Activated CD8-positive, alpha-beta memory T cell treated with anti-CD3 and anti-CD28 coated beads for 36 hours (primary cell): ENCODE results near the gene PAX3. TPM values are rescaled to one million over a fixed set of nuclear protein-coding genes. Genes with fewer than 3 reads are reported as not detected.

Experiments
- CTCF ChIA-PET: fragments of 350-600 bp; sonication (Branson Sonifier 250); formaldehyde crosslinking; loops from one replicate; lab custom pipeline; 2021; ENCODE audit warnings: antibody characterized with exemption; lab: Charles Lee
- POLR2A ChIA-PET: fragments of 350-600 bp; sonication (Branson Sonifier 250); formaldehyde crosslinking; loops from one replicate; lab custom pipeline; 2021; ENCODE audit warnings: antibody characterized with exemption; lab: Charles Lee
- total RNA-seq, 2 experiments: library from RNA; stranded (reverse); gene quantifications; one replicate each; pipeline ENCODE4 v1.2.3, GENCODE V29; 2021

PAX3 gene
- total RNA-seq, 2 experiments from 2014 or later: not detected

- CTCF ChIA-PET: no interaction called here
- POLR2A ChIA-PET: no interaction called here
Observed at GRCh38 chr2:222311978-222312738, 13.4 kb upstream of the PAX3 start.

DNA sequence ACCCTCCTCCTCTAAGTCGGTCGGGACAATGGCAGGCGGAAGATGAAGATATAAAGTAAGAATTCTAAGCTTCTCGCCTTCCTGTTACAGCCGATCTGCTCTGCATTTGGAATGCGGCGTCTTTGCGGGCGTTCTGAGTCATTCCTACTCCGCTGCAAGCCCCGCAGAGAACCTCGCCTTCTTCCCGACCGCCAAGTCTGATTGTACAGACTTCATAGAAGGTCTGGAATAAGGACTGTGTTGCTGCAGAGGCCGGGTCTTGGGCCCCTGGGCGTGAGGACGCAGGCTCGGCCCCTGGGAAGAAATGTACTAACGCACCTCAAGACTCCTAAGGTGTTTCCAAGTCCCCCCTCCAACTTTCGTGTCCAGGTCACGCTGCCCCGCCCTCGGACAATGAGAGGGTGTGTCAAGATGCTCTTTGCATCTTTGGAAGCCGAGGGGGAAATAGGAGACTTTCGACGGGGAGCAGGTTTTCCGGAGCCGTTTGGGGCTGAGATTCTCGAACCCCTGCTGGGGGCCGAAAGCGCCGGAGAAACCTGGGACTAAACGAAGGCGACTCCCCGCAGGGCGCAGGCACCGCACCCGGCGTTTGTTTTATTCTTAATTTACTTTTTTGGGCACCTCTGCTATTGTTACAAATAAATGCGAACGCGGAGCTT, 12.7 kb upstream of the PAX3 start:
- CTCF ChIA-PET: no interaction called here
- POLR2A ChIA-PET: no interaction called here

DNA sequence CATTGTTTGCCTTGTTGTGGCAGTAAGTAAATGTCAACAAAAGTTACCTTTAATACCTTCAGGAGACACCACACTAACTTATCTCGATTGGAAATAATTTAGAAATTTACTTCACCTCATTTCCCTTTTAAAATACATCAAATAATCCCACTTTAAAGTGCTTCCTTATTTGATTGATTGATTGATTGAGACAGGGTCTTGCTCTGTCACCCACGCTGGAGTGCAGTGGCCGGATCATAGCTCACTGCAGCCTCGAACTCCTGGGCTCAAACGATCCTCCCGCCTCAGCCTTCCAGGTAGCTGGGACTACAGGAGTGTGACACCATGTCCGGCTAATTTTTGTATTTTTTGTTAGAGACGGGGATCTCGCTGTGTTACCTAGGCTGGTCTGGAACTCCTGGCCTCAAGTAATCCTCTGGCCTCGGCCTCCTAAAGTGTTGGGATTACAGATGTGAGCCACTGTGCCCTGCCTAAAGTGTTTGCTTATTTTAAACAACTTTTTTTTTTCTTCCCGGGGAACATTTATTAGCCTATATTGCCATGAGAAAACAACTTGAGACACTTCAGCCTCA, 12.0 kb upstream of the PAX3 start:
- POLR2A ChIA-PET: no interaction called here
- CTCF ChIA-PET: no interaction called here

GRCh38 chr2:222309766-222310165, 11.0 kb upstream of the PAX3 start:
- POLR2A ChIA-PET: no interaction called here
- CTCF ChIA-PET: interaction anchor here (0.6 kb wide), 1 partner anchor 9 kb away, joined by 4 read pairs; no protein-coding TSS in a partner anchor

- POLR2A ChIA-PET: no interaction called here
- CTCF ChIA-PET: no interaction called here
Observed at GRCh38 chr2:222309361-222309760, 10.6 kb upstream of the PAX3 start.

DNA sequence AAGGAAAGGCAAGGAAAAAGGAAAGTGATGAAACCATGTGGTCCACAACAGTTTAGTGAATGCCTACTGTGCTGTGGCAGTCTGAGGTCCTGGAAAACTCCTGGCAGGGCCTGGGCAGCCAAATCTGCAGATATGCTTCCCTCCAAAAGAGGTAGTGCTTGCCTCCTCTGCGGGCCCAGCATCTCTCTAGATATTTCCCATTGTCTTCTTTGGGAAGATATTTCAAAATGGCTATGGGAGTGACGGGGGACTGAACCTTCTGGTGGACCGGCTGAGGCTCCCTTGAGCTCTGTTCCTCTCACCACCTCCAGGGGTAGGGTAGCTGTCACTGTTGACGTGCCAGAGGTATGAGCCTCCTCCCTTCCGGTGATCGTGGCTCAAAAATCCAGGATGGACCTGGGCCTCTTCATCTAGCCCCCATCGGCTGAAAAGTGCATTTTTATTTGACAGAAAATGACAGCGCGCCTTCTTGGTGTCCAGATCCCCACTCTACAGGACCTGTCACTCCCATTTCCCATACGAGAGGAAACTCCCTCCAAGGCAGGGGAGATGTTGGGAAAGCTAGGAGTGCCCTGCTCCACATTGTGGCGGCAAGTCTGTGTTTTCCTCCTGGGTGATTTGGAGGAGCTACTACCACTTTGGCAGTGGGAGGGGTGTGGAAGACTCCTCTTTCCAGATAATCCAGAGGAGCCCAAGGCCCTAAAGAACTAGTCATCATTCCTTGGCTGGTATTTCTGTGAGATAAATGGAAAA, 9.4 kb upstream of the PAX3 start:
- ChIA-PET POLR2A (no interaction called here), CTCF (interaction anchor here (1.4 kb wide), 1 partner anchor 149 kb away, joined by 3 read pairs; no protein-coding TSS in a partner anchor)

- ChIA-PET CTCF (interaction anchor here (1.4 kb wide), 1 partner anchor 150 kb away, joined by 3 read pairs; no protein-coding TSS in a partner anchor), POLR2A (no interaction called here)
Observed at GRCh38 chr2:222307143-222307756, 8.5 kb upstream of the PAX3 start.

- ChIA-PET CTCF (interaction anchor here (1.4 kb wide), 1 partner anchor 150 kb away, joined by 3 read pairs; no protein-coding TSS in a partner anchor), POLR2A (no interaction called here)
Observed at GRCh38 chr2:222306393-222307142, 7.8 kb upstream of the PAX3 start.

DNA sequence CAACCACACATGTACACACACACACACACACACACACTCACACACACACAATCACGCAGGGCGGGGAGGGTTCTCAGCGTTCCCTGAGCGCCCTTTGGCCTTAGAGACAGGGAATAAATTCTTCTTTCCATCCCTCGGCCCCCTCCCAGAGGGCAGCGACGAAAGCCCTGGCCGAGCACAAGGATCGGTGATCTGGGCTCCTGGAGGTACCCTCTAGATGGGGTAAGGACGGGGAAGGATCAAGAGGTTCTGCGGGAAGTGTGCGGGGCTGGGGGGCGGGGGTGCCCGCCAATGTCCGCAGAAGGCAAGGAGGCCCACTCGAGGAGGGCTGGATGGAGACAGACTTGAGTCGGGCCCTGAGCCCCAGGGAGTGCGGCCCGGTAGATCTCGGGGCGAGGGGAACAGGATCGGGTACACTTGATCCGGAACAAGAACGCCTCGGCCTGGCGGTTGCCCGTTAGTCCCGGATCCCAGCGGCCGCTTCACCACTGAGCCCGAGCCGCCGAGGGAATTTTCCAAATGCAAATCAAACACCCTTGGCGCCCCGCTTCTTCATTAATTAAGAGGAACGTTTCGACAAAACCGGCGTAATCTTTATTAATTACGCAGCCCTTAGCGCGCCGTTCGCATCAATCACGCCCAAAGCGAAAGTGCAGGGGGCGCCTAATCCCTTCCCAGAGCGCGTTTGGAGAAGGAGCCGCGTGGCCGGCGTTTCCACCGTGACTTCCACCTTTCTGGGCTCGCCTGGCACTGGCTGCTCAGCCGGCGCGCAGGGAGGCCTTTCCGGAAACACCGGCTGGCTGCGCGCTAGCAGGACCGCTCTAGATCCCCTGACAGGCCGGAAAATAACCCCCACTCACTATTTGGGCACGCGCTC, 7.0 kb upstream of the PAX3 start:
- ChIA-PET POLR2A (no interaction called here), CTCF (interaction anchor here (0.7 kb wide), 1 partner anchor 18 kb away, joined by 3 read pairs; no protein-coding TSS in a partner anchor)

DNA sequence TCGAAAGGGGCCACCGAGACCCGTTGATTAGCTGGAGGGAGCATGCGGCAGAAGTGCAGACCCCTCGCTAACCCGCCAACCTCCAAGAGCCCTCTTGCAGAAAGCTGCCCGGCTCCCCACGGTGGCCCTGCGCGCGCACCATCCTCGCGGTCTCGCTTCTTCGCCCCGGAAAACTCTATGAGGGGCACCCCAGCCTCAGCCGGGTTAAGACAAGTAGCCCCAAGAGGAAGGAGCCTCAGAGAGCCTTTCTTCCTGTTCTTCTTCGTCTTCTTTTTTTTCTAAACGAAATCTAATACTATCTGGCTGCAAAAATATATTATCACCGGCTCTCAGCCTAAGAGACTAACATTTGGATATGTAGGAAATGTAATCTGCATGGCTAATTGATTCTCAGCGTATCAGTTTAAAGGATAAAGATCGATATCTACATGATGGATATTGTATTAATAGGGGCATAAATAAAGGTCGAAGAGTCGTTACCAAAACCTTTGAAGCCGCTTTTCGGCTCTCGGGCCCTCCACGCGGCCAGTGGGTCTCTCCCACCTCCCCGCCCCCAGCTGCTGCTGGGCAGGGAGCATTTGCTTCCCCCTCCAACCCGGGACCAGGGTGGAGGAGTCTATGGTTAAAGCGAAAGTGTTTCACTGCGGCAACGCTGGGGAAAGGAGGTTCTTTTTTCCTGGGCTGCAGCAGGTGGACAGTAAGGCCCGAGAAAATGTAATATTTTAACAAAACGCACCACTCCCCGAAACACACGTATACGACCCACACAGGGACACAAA, 6.1 kb upstream of the PAX3 start:
- CTCF ChIA-PET: interaction anchor here (0.7 kb wide), 1 partner anchor 18 kb away, joined by 3 read pairs; no protein-coding TSS in a partner anchor
- POLR2A ChIA-PET: no interaction called here

- ChIA-PET POLR2A (no interaction called here), CTCF (no interaction called here)
Observed at GRCh38 chr2:222303828-222304736, 5.3 kb upstream of the PAX3 start.

DNA sequence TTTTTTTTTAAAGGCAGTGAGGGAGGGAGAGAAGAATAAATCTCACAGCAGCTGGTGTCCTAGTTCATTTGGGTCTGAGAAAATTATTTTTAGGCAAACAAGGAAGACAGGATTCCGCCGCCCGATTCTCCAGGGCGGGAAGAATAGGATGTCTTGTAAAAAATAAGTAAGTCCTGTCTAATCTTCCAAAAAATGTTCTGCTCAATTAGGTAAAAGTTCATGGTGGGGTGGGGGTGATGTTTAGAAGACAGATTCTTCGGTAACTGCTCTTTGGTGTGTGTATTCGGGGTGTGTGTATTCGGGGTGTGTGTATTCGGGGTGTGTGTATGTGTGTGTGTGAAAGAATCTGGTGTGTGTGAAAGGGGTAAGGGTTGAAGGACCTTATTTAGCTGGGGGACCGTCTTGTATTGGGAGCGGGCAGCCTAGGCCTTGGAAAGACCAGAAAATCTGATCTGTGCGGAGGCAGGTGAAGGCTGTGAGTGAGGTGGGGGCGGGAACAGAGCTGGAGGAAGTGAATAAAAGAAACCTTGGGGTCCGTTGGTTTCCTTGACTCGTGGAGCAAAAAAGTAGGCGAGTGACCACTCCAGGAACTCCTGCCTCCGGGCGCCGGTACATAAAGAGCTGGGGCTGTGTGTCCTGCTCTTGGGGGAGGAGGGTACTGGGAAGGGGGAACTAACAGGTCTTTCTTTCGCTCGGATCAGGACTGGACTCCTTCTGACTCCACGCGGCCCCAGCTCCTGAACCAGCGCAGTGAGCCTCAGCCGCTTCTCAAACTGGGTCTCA, 4.4 kb upstream of the PAX3 start:
- ChIA-PET POLR2A (no interaction called here), CTCF (no interaction called here)

GRCh38 chr2:222302178-222303018, 3.6 kb upstream of the PAX3 start:
- POLR2A ChIA-PET: no interaction called here

DNA sequence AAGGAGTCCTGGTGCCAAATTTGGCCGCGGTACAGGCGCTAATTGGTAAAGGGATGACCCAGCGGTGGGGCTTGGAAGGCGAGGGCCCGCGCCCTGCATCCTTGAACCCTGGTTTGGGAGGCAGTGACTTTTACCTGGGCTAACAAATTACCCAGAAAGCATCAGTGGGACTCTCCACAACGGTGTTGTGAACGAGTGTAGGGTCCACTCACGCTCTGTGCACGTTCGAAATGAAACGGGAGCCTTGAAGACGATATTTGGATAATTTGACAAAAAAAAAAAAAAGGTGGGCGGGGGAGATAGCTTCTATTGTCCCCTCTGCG, 3.0 kb upstream of the PAX3 start:
- CTCF ChIA-PET: interaction anchor here (0.6 kb wide), 1 partner anchor 48 kb away, joined by 3 read pairs; no protein-coding TSS in a partner anchor
- POLR2A ChIA-PET: no interaction called here

More at GRCh38 chr2:222302178-222303018, 3.6 kb upstream of the PAX3 start:
- CTCF ChIA-PET: interaction anchor here (0.6 kb wide), 1 partner anchor 47 kb away, joined by 3 read pairs; no protein-coding TSS in a partner anchor
